SW 1271 (cell line): ENCODE measurements around the gene NOTCH3.

Experiments
- DNase-seq, 2 experiments: peaks; one replicate each; lab custom pipeline; 2025; lab: John Stamatoyannopoulos, UW

Gene NOTCH3

DNA sequence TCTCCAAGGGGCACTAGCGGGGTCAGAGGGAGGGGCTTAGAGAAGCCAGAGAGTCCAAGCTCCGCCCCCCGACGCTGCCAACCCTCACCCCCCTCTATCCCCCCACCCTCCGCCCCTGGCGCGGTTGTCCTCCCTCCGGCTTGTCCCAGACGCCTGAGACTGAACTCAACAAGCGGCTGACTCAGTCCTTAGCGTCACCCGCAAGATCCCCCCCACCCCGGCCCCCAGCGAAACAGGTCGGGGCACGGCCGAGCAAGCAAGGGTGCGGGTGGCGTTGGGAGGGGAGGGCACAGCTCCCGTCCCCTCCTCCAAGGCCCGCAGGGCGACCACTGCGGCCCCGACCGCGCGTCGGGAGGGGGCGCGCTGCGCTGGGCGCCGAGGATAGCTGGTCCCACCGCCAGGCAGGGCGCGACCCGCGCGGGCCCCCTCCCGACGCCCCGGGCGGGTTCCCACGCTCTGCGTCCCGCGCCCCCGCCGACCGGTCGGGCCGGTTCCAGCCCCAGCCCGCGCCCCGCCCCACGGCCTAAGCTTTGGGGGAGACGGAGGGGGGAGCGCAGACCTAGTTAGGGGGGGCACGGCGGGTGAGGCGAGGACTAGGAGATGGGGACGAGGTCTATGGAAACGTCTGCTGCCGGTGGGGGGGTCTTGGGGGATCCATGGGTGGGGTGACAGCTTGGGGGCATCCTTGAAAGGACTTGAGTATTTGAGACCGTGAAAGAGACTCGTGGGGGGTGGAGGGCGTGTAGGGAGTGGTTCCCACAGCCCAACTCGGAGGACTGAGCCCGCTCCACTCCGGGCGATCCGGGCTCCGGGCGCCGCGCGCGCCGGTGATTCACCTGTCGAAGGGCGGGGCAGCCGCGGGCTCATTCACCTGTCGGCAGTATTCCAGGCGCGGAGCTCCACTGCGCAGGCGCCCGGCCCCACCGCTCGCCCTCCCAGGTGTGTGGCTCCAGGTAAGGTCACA lies 5.1 kb downstream of the NOTCH3 start:
- DNase-seq, result no peak

DNA sequence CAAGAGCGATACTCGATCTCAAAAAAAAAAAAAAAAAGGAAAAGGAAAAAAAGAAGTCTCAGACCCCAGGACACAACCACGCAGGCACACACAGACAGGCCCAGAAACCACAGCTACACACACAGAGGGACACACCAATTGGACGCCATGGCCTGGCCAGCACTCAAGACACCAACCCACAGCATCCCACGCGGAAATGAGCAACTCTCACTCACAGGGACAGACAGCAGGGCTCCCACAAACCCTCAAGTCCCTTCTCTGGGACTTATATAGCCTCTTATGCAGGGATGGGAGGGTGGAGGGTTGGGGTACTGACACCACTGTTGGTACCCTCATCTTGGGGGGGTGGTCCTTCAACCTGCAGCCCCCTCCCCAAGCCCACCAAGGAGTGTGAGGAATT lies 5.9 kb downstream of the NOTCH3 start:
- no peak for DNase-seq

DNA sequence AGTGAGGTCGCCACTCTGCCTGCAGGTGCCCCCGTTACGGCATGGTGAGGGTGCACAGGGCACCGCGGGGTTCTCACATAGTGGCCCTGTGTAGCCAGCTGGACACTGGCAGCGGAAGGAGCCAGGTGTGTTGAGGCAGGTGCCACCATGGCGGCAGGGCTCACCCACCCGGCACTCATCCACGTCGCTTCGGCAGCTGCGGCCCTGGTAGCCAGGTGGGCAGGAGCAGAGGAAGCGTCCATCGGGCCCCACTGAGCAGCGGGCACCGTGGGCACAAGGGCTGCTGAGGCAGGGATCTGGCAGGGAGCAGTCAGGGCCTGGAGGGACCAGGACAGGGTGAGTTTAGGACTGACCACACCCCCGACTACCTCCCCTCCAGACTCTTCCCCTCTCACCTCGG lies 8.8 kb downstream of the NOTCH3 start:
- no peak for DNase-seq

DNA sequence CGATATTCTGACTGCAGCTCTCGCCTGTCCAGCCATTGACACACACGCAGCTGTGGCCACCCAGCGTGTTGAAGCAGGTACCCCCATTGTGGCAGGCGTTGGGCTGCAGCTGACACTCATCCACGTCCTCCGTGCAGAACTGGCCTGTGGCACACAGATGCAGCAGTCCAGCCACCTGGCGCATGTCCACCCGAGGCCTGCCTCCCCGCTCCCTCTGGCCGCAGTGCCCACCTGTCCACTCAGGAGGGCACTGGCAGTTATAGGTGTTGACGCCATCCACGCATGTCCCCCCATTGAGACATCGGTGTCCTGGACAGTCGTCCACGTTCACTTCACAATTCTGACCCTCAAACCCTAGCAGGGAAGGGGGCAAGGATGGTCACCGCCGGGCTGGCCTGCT lies 9.3 kb downstream of the NOTCH3 start:
- no peak for DNase-seq

DNA sequence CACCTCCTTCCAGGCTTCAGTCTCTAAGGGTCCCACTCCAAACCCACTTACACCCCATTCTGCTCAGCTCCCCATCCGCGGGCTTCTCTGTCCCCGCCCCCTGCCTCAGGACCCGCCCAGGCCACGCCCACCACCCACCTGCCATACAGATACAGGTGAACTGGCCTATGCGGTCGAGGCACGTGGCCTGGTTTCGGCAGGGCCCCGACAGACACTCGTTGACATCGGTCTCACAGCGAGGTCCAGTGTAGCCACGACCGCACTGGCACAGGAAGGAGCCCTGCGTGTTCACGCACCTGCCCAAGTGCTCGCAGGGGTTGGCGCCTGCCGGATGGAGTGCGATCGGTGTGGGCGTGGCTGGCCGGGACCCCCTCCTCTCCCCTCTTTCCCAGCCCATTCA lies 11.9 kb downstream of the NOTCH3 start:
- DNase-seq, result no peak

DNA sequence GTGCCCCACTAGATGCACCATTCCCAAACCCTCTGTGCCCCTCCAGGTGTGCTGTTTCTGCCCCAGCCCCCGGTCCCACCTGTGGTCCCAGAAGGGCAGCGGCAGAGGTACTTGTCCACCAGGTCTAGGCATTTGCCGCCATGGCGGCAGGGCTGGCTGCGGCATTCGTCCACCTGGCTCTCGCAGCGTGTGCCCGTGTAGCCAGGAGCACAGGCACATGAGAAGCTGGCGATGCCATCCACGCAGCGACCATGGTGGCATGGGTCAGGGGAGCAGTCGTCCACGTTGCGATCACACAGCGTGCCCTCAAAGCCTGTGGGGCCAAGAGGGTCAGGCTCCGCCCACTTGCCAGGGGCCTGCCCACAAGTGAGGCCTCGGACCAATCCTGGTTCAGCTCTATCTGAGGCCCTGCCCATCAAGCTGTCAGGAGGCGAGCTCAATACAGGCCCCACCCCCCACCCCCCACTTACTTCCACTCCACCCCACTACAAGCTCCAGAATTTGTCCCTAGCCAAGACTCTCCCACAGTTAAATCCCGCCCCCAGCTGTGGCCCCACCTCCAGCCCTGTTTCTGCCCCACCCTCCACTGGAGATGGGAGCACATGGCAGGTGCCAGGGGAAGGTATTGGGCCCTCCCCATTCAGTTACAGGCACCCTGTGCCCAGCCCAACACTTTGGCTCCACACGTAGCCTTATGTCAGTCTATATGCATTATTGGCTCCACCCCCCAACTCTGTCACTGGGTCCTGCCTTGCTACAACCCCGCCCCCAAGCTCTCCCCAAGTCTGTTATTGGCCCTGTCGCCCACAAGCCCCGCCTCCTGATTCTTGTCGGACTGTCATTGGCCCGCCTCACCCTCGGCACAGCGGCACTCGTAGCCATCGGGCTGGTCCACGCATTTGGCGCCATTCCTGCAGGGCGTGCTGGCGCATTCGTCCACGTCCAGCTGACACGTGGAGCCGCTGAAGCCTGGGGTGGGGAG lies 13.5 kb downstream of the NOTCH3 start:
- DNase-seq, result no peak

DNA sequence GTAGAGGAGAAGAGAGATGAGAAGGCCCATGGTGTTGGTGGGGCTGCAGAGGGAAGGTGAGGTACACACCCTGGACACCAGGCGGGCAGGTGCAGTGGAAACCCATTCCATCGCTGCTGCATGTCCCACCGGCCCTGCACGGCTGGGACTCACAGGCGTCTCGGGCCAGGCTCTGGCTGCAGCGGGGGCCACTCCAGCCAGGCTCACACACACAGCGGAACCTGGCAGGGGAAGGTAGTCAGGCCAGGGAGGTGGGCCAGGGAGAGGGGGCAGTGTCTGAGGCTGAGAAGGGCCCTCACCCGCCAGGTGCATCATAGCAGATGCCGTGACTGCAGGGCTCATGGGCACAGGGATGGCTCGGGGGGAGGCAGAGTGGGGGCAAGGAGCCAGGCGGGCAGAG lies 15.6 kb downstream of the NOTCH3 start:
- no peak for DNase-seq

DNA sequence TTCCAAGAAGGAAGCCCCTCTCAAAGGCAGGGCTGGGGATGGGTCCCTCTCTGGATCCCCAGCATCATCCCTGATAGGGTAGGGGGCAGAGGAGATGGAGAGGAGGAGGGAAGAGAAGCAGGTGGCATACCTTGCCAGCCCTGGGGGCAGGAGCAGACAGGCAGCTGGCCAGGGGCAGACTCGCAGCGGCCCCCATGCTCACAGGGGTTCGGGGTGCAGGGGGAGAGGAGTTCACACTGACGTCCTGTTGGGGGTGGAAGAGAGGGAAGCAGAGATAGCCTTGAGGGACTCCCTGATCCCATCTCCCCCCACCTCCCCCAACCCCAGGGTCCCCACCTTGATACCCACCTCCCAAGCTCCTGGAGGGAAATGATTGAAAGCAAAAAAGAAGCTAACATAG lies 16.0 kb downstream of the NOTCH3 start:
- no peak for DNase-seq

DNA sequence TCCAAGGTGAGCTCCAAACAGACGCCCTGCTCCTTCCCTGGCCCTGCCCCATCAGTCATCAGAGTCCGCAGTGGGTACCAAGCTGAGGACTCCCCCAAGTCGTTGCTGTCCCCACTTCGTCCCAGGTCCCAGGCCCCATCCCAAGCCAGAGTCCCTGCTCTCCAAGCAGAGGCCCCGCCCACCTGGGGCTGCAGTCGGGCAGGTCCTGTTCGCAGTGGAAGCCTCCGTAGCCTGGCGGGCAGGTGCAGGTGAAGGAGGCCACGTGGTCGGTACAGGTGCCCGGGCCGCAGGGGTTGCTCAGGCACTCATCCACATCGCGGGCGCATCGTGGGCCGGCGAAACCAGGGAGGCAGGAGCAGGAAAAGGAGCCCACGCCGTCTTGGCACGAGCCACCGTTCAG lies 19.4 kb downstream of the NOTCH3 start:
- DNase-seq, result no peak

DNA sequence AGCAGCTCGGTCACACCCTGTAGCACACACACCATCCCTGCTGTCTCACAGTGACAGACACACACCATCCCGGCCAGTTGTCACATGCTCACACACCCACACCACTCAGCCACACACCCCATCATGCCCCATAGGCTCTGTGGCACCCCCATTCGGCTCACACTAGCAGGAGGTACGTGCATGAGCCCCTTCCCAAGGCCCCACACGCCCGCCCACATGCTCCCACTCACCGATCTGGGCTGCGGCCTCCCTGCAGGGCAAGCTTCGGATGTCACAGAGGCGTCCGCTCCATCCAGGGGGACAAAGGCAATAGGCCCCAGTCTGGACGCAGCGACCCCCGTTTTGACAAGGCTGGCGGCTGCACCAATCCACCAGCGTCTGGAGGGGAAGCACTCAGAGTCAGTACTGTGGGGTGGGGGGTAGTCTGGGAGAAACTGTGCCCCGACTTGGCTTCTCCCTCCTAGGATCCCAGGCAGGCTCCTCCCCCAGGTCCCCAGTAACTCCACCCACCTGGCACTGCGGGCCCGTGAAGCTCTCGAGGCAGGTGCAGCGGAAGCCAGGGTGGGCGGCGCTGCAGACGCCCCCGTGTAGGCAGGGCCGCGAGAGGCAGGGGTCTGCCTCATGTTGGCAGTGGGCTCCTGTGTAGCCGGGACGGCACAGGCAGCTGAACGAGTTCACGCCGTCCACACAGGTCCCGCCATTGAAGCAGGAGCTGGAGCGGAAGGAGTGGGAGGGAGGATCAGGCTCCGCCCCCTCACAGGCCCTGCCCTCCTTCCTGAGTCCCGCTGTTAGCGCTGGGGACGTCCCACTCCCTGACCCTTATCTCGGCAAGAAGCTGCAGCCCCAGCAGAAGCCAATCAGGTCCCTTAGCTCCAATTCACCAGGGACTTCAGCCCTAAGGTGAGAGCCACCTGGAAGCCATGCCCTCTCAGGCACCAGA lies 20.1 kb downstream of the NOTCH3 start:
- no peak for DNase-seq

DNA sequence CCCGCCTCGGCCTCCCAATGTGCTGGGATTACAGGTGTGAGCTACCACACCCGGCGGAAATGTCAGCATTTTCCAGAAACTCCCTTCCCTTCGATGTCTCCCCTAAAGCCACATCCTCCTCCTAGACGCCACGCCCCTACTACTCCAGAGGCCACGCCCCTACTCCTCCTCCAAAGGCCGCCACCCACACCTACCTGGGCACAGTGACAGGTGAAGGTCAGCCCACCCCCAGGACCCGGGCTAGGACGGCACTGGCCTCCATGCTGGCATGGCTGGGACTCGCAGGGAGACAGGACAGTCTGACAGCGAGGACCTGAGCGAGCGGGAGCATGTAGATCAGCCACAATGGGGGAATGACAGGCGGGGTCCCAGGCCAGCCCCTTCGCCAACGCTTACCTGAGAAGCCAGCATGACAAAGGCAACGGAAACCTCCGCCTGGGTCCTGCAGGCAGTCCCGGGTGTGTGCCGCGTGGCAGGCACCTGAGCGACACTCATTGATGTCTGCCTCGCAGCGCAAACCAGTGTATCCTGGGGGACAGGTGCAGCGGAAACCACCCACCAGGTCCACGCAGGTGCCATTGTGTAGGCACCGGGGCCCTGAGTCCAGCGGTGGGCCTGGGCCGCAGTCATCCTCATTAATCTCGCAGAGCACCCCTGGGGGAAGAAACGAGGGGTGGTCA lies 22.0 kb downstream of the NOTCH3 start:
- DNase-seq, result no peak

DNA sequence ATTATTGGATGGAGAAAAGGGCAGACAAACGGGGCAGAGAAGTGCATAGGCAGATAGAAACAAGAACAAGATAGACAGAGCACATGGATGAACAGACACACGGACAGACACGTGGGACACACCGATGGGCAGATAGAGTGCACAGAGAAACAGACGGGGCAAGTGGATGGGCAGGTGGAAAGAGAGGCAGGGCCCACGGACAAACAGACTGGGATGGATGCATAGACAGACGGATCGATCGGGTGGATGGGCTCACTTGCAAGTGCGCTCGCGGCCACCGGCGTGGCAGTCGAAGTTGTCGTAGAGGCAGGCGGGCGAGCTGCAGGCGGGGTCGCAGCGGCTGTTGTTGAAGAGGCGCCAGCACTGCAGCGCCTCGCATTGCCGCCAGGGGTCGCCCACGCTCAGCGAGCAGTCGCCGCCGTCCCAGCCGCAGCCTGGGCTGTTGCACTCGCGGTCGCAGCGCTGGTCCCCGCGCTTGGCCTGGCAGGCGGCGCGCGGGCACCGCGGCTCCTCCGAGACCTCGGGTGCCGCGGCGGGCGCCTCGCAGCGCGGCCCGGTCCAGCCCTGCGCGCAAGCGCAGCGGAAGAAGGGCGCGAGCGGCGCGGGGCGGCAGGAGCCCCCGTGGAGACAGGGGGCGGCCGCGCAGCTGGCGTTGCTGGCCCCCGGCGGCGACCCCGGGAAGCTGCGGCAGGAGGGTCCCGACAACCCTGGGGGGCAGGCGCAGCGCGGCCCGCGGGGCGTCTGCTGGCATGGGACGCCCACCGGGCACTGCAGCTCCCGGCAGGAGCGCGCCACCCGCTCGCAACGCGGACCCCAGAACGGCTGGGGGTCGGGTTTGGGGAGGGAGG lies 23.3 kb downstream of the NOTCH3 start:
- peak in 1 of 2 experiments; percentile 65 for DNase-seq

DNA sequence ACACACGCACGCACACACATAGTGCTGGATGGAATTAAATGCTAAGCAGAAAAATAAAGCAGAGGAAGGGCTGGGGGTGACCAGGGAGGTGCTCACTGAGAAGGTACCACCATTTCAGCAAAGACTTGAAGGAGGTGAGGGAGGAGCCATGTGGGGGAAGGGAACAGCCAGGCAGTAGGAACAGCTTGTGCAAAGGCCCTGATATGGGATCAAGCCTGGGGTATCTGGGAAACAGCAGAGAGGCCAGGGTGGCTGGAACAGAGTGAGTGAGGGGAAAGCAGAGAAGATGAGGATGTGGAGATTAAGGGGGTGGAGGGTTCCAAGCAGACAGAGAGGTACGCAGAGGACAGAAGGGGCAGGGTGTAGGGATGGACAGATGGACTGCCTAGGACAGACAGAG lies 25.2 kb downstream of the NOTCH3 start:
- no peak for DNase-seq

DNA sequence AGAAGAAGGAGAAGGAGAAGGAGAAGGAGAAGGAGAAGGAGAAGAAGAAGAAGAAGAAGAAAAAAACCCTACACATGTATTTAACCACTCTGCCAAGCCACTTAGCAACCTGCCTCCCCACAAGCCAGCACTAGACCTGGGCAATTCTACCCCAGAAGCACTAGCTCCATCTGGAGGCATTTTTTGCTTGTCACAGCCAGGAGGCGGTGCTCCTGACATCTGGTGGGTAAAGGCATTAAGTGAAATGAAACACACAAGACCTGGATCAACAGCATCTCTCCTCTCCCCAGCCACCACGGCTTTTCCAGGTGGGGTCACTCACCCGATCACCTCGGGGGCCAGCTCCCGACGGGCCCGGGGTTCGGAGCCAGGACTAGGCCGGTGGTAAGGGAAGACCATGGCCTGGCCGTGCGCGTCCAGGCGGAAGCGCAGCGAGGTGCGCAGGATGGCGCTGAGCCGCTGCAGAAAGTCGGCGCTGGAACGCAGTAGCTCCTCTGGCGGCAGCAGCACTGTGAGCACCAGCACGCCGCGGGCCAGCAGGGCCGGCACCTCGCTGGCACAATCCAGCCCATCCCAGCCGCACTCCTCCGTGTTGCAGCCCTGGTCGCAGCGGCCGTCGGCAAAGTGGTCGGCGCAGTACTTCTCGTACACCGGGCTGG lies 26.9 kb downstream of the NOTCH3 start:
- no peak for DNase-seq

DNA sequence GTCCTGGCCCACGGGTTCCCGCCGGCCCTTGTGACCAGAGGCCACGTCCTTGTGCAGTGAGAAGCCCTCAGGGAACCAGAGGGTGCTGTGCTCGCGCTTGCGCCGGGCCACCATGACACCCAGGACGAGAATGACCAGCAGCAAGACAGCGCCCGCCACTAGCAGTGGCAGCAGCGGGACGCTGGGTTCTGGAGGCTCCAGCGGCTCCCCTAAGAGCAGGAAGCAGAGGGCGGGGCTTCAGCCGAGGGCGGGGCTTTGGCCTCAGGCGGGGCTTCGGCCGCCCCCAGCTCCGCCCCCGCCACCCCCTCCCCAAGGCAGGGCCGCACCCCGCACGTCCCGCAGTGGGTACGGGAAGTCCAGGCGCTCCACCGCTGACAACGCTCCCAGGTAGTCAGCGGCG lies 30.4 kb downstream of the NOTCH3 start:
- DNase-seq, result no peak

DNA sequence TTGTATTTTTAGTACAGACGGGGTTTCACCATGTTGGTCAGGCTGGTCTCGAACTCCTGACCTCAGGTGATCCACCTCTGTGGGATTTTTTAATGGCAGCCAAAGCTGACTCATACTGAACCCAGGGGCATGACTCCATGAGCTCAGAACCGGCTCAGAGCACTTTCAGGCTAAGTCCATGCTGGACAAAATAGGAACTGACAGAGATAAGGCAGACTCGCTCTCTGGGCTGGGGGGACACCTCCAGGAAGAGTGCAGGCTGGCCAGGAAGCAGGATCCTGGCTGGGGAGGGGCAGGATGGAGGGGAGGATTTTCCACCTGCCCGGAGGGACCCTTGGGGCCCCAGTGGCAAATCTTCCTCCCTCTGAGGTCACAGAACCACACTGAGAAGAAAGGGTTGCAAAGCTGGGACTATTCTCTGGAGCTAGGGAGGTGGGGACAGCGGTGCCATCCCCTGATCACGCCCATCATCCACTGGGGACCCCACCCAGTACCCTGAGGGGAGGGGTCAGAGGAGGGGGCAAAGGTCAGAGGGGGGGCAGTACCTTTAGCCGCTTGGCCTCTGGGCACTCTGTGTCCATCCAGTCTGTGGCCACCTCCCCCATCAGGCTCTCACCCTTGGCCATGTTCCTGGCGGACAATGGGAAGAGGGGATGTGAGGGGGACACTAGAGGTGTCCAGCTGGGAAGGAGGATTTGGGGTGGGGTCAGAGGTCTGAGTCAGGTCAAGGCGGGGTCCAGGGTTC lies 31.1 kb downstream of the NOTCH3 start:
- DNase-seq, result no peak

DNA sequence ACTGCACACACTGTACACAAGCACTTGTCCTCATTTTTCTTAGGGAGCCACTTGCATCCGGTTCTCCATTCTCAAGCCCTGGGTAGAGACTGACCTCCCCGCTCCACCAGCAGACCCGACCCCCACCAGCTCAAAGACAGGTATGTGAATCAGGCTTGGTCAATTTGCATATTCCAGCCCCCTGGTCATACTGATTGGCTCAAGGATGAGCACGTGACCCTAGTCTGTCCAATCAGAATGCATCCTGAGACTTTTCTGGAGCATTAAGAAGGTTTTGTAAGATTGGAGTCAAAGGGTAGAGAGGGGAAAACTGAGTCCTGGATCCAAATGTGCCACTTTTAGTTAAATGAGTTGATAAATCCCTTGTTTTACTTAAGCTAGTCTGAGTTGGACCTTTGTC lies 34.1 kb downstream of the NOTCH3 start:
- DNase-seq, result no peak

DNA sequence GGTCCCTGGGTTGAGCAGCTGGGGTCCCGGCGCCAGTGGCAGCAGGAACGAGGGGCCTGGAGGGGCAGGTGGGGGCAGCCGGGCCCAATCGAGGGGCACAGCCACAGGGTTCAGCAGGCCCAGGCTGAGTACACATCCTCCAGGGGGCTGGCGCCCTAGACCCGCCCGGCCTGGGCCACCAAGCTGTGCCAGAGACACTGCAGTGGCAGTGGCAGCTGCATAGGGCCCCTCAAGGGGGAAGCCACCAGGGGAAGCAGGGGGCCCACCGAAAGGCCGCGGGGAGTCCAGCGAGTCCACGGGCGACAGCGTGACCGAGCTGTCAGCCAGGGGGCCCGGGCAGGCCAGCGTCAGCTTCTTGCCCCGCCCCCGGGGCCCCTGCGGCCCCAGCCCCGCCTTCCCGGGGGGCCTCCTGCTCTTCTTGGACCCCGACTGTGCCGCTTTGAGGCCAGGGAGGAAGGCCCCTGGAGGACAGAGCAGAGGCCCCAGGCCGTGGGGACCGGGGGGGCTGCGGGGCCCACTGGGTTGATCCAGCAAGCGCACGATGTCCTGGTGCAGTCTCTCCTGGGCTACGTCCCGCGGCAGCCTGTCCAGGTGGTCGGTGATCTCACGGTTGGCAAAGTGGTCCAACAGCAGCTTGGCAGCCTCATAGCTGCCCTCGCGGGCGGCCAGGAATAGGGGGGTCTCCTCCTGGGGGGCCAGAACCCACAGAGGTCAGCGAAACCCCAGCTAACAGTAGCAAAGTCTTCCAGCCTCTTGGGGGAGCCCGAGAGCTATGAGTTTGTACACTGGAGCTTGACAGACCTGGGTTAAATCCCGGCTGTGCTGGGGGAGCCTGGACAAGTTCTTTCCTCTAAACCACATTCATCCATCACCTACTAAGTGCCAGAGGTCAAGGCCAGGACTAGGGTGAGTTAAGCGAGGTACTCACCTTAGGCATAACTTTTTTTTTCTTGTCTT lies 39.5 kb downstream of the NOTCH3 start:
- DNase-seq, result no peak
